22Rv1 (cell line): ENCODE results near the gene KIF20B.

ENCODE experiments used
- CTCF ChIP-seq: fragments of 450-650 bp; IDR thresholded peaks from 2 replicates; pipeline ENCODE4 v1.5.1; 2017; ENCODE audit warnings: mild to moderate bottlenecking
- ZFX ChIP-seq: fragments of 450-650 bp; IDR thresholded peaks from 2 replicates; pipeline ENCODE4 v1.6.1; 2017; ENCODE audit warnings: antibody characterized with exemption, borderline replicate concordance

- TF ChIP-seq CTCF: no peak
- TF ChIP-seq ZFX: no peak
Observed at GRCh38 chr10:89776665-89777064, 75.3 kb downstream of the KIF20B start.
